GM23338 (cell line): Measurements from ENCODE around the gene TMBIM1. TPM values are rescaled to one million over a fixed set of nuclear protein-coding genes. Genes with fewer than 3 reads are reported as not detected.

Experiments
- ATAC-seq: fragments of 200-7000 bp; cut with Tn5 transposase; 3 replicates; pipeline ENCODE4 v1.9.1; 2020
- DNase-seq: peaks from one replicate; pipeline ENCODE4 v3.0.0-alpha.2; 2015; ENCODE audit warnings: low spot score
- H2AFZ ChIP-seq: fragments of 200-600 bp; sonication (generic); 2 replicates; pipeline ENCODE4 v1.8.0; 2016; ENCODE audit warnings: antibody characterized with exemption, mild to moderate bottlenecking, moderate library complexity
- H3F3A ChIP-seq: fragments of 200-600 bp; sonication (generic); replicated peaks from 2 replicates; pipeline ENCODE4 v1.8.0; 2017; ENCODE audit warnings: antibody characterized with exemption, mixed run types, low read depth
- H3K27ac ChIP-seq: fragments of 200-600 bp; sonication (generic); 2 replicates; pipeline ENCODE4 v1.6.1; 2016; ENCODE audit warnings: low read depth
- H3K27me3 ChIP-seq: fragments of 200-600 bp; sonication (generic); 2 replicates; pipeline ENCODE4 v1.8.0; 2016; ENCODE audit warnings: mild to moderate bottlenecking, mixed run types, moderate library complexity; ENCODE audit not compliant: insufficient read depth
- H3K36me3 ChIP-seq: fragments of 200-600 bp; sonication (generic); 2 replicates; pipeline ENCODE4 v1.8.0; 2016; ENCODE audit warnings: mild to moderate bottlenecking; ENCODE audit not compliant: insufficient read depth
- H3K4me1 ChIP-seq: fragments of 200-600 bp; sonication (generic); 2 replicates; pipeline ENCODE4 v1.8.0; 2016; ENCODE audit warnings: mild to moderate bottlenecking, moderate library complexity; ENCODE audit not compliant: insufficient read depth
- H3K4me2 ChIP-seq: fragments of 200-600 bp; sonication (generic); 2 replicates; pipeline ENCODE4 v1.7.1; 2017; ENCODE audit warnings: mixed run types
- H3K4me3 ChIP-seq: fragments of 200-600 bp; sonication (generic); 2 replicates; pipeline ENCODE4 v1.6.1; 2016; ENCODE audit warnings: mixed run types
- H3K79me2 ChIP-seq: fragments of 200-600 bp; sonication (generic); replicated peaks from 2 replicates; pipeline ENCODE4 v1.8.0; 2017; ENCODE audit warnings: mild to moderate bottlenecking; ENCODE audit not compliant: insufficient read depth
- H3K9me2 ChIP-seq: fragments of 200-600 bp; sonication (generic); 2 replicates; pipeline ENCODE4 v1.8.0; 2017; ENCODE audit not compliant: insufficient read depth
- H4K20me1 ChIP-seq: fragments of 200-600 bp; sonication (generic); replicated peaks from 2 replicates; pipeline ENCODE4 v1.8.0; 2017; ENCODE audit warnings: mild to moderate bottlenecking; ENCODE audit not compliant: insufficient read depth
- H3K27ac Mint-ChIP-seq: 2 replicates; pipeline ENCODE4 v1.8.0; 2020; ENCODE audit warnings: inconsistent platforms, mild to moderate bottlenecking, moderate library complexity, mixed read lengths
- H3K27me3 Mint-ChIP-seq: 3 replicates; pipeline ENCODE4 v1.8.0; 2022; ENCODE audit warnings: low read depth, mild to moderate bottlenecking, moderate library complexity, mixed read lengths, inconsistent platforms; ENCODE audit not compliant: insufficient read depth, poor library complexity
- H3K36me3 Mint-ChIP-seq: 3 replicates; pipeline ENCODE4 v1.8.0; 2021; ENCODE audit warnings: low read depth, mild to moderate bottlenecking, inconsistent platforms, moderate library complexity, mixed read lengths
- H3K4me1 Mint-ChIP-seq: 3 replicates; pipeline ENCODE4 v1.8.0; 2020; ENCODE audit warnings: mild to moderate bottlenecking, inconsistent platforms, mixed read lengths
- H3K4me3 Mint-ChIP-seq: 3 replicates; pipeline ENCODE4 v1.8.0; 2021; ENCODE audit warnings: moderate library complexity, mild to moderate bottlenecking, inconsistent platforms, mixed read lengths
- H3K9me3 Mint-ChIP-seq: 3 replicates; pipeline ENCODE4 v1.8.0; 2020; ENCODE audit warnings: moderate library complexity, mild to moderate bottlenecking, inconsistent platforms, mixed read lengths
- CREB1 ChIP-seq: fragments of 250-450 bp; sonication (Bioruptor Pico); IDR thresholded peaks from 2 replicates; pipeline ENCODE4 v1.5.0; 2020; ENCODE audit warnings: low read depth, mild to moderate bottlenecking, moderate library complexity
- EZH2phosphoT487 ChIP-seq: fragments of 200-600 bp; sonication (generic); IDR thresholded peaks from one replicate; pipeline ENCODE4 v1.8.1; 2018; ENCODE audit warnings: antibody characterized with exemption; ENCODE audit not compliant: unreplicated experiment
- JUNB ChIP-seq: IDR thresholded peaks from one replicate; pipeline ENCODE4 v1.6.1; 2016; ENCODE audit warnings: antibody characterized with exemption; ENCODE audit not compliant: unreplicated experiment
- NANOG ChIP-seq: IDR thresholded peaks from 2 replicates; pipeline ENCODE4 v1.6.1; 2016; ENCODE audit warnings: antibody characterized with exemption, borderline replicate concordance
- STAT1 ChIP-seq: IDR thresholded peaks from one replicate; pipeline ENCODE4 v1.6.1; 2016; ENCODE audit warnings: antibody characterized with exemption; ENCODE audit not compliant: unreplicated experiment
- ZNF114 ChIP-seq: fragments of 250-450 bp; sonication (Bioruptor Pico); IDR thresholded peaks from 2 replicates; pipeline ENCODE4 v1.5.0; 2020; ENCODE audit warnings: mild to moderate bottlenecking, moderate library complexity
- ZNF331 ChIP-seq: fragments of 250-450 bp; sonication (Bioruptor Pico); IDR thresholded peaks from 2 replicates; pipeline ENCODE4 v1.5.0; 2020; ENCODE audit warnings: low read depth, mild to moderate bottlenecking, moderate library complexity
- polyA plus RNA-seq: library from polyadenylated mRNA; unstranded; fragments of >200 nt; fragmentation: Nextera tagmentation; extraction: Ambion mirVana; gene quantifications from 2 replicates; pipeline ENCODE4 v1.2.1, GENCODE V29; 2016
- total RNA-seq: library from RNA; depleted of rRNA; stranded (reverse); fragments of >200 nt; shearing (Covaris generic); gene quantifications from 2 replicates; pipeline ENCODE4 v1.2.3, GENCODE V29; 2014
- TF ChIP-seq, protein P1 (sequence below): IDR thresholded peaks from 2 replicates; pipeline ENCODE4 v1.6.1; 2016; ENCODE audit warnings: antibody characterized with exemption
- TF ChIP-seq, protein P2 (sequence below): fragments of 250-450 bp; sonication (Bioruptor Pico); IDR thresholded peaks from 2 replicates; pipeline ENCODE4 v1.5.0; 2020; ENCODE audit warnings: mild to moderate bottlenecking, moderate library complexity

Gene TMBIM1
- total and polyA plus RNA-seq, 2 experiments from 2014 or later = 12.0 to 20.8 TPM

DNA sequence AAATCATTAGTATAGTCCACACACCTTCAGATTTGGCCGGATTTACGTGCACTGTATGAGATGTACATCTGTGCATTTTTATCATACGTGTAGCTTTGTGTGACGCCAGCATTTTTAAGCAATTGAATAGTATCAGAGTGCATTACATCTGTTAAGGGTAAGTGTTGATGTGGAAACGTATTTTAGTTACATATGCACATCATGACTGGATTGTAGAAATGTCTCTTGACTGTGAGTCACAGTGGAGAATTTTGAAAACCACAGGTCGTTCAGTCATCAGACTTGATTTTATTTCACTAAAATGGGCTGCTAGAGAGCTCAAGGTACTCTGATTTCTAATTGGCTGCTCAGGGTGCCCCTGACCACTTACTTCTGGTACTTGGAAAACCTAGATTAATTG, 36.9 kb downstream of the TMBIM1 start:
- Histone ChIP-seq H4K20me1 (peaks cover 13% of the 10 kb centered on the region; the same call in 1 of the 2 replicates), H3K36me3 (peaks cover 48% of the 10 kb centered on the region), H3K4me3 (no peak overlapping the region), H3K79me2 (no peaks in the 10 kb centered on the region), H3K9me2 (no peaks in the 10 kb centered on the region), H3F3A (peaks cover 14% of the 10 kb centered on the region), H3K4me1 (peaks cover 12% of the 10 kb centered on the region), H3K27ac (no peak overlapping the region), H2AFZ (no peak overlapping the region), H3K4me2 (no peak overlapping the region), H3K27me3 (no peaks in the 10 kb centered on the region)
- Mint-ChIP-seq H3K9me3 (no peaks in the 10 kb centered on the region), H3K36me3 (peaks cover 55% of the 10 kb centered on the region), H3K27ac (no peak overlapping the region), H3K27me3 (peaks cover 17% of the 10 kb centered on the region), H3K4me3 (no peak overlapping the region), H3K4me1 (peaks cover 19% of the 10 kb centered on the region)
- ATAC-seq (no peak), DNase-seq (no peak)
- no peak for TF ChIP-seq STAT1
- TF ChIP-seq NANOG = no peak
- TF ChIP-seq, protein P1, sequence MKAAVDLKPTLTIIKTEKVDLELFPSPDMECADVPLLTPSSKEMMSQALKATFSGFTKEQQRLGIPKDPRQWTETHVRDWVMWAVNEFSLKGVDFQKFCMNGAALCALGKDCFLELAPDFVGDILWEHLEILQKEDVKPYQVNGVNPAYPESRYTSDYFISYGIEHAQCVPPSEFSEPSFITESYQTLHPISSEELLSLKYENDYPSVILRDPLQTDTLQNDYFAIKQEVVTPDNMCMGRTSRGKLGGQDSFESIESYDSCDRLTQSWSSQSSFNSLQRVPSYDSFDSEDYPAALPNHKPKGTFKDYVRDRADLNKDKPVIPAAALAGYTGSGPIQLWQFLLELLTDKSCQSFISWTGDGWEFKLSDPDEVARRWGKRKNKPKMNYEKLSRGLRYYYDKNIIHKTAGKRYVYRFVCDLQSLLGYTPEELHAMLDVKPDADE = no peak
- TF ChIP-seq, protein P2, sequence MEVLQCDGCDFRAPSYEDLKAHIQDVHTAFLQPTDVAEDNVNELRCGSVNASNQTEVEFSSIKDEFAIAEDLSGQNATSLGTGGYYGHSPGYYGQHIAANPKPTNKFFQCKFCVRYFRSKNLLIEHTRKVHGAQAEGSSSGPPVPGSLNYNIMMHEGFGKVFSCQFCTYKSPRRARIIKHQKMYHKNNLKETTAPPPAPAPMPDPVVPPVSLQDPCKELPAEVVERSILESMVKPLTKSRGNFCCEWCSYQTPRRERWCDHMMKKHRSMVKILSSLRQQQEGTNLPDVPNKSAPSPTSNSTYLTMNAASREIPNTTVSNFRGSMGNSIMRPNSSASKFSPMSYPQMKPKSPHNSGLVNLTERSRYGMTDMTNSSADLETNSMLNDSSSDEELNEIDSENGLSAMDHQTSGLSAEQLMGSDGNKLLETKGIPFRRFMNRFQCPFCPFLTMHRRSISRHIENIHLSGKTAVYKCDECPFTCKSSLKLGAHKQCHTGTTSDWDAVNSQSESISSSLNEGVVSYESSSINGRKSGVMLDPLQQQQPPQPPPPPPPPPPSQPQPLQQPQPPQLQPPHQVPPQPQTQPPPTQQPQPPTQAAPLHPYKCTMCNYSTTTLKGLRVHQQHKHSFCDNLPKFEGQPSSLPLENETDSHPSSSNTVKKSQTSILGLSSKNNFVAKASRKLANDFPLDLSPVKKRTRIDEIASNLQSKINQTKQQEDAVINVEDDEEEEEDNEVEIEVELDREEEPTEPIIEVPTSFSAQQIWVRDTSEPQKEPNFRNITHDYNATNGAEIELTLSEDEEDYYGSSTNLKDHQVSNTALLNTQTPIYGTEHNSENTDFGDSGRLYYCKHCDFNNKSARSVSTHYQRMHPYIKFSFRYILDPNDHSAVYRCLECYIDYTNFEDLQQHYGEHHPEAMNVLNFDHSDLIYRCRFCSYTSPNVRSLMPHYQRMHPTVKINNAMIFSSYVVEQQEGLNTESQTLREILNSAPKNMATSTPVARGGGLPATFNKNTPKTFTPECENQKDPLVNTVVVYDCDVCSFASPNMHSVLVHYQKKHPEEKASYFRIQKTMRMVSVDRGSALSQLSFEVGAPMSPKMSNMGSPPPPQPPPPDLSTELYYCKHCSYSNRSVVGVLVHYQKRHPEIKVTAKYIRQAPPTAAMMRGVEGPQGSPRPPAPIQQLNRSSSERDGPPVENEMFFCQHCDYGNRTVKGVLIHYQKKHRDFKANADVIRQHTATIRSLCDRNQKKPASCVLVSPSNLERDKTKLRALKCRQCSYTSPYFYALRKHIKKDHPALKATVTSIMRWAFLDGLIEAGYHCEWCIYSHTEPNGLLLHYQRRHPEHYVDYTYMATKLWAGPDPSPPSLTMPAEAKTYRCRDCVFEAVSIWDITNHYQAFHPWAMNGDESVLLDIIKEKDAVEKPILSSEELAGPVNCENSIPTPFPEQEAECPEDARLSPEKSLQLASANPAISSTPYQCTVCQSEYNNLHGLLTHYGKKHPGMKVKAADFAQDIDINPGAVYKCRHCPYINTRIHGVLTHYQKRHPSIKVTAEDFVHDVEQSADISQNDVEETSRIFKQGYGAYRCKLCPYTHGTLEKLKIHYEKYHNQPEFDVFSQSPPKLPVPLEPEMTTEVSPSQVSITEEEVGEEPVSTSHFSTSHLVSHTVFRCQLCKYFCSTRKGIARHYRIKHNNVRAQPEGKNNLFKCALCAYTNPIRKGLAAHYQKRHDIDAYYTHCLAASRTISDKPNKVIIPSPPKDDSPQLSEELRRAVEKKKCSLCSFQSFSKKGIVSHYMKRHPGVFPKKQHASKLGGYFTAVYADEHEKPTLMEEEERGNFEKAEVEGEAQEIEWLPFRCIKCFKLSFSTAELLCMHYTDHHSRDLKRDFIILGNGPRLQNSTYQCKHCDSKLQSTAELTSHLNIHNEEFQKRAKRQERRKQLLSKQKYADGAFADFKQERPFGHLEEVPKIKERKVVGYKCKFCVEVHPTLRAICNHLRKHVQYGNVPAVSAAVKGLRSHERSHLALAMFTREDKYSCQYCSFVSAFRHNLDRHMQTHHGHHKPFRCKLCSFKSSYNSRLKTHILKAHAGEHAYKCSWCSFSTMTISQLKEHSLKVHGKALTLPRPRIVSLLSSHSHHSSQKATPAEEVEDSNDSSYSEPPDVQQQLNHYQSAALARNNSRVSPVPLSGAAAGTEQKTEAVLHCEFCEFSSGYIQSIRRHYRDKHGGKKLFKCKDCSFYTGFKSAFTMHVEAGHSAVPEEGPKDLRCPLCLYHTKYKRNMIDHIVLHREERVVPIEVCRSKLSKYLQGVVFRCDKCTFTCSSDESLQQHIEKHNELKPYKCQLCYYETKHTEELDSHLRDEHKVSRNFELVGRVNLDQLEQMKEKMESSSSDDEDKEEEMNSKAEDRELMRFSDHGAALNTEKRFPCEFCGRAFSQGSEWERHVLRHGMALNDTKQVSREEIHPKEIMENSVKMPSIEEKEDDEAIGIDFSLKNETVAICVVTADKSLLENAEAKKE (CRISPR knock-in tag) = no peak
- TF ChIP-seq EZH2phosphoT487 = no peak
- TF ChIP-seq ZNF114 (CRISPR knock-in tag) = no peak
- TF ChIP-seq CREB1 (CRISPR knock-in tag) = no peak
- TF ChIP-seq ZNF331 (CRISPR knock-in tag) = no peak
- TF ChIP-seq JUNB = no peak
